SK-N-SH (cell line): ENCODE measurements around the gene MPHOSPH8.

Experiments
- GABPA ChIP-seq: IDR thresholded peaks from 2 replicates; pipeline ENCODE4 v1.4.0; 2012; ENCODE audit warnings: low read depth, mild to moderate bottlenecking
- IRF3 ChIP-seq: fragments of 150-350 bp; IDR thresholded peaks from 2 replicates; pipeline ENCODE4 v1.6.1; 2016; ENCODE audit warnings: mild to moderate bottlenecking, low read depth, low read length
- TF ChIP-seq, protein P1 (sequence below): fragments of 150-350 bp; IDR thresholded peaks from 2 replicates; pipeline ENCODE4 v1.6.1; 2017; ENCODE audit warnings: antibody characterized with exemption, low read length, low read depth, borderline replicate concordance
- TF ChIP-seq, protein P2 (sequence below): fragments of 200-600 bp; sonication (generic); IDR thresholded peaks from 2 replicates; pipeline ENCODE4 v1.6.1; 2017; ENCODE audit warnings: antibody characterized with exemption, mild to moderate bottlenecking, moderate library complexity

GRCh38 chr13:19606737-19607136 is 26.7 kb upstream of the MPHOSPH8 start:
- TF ChIP-seq GABPA (no peak), IRF3 (no peak)
- TF ChIP-seq, protein P1, sequence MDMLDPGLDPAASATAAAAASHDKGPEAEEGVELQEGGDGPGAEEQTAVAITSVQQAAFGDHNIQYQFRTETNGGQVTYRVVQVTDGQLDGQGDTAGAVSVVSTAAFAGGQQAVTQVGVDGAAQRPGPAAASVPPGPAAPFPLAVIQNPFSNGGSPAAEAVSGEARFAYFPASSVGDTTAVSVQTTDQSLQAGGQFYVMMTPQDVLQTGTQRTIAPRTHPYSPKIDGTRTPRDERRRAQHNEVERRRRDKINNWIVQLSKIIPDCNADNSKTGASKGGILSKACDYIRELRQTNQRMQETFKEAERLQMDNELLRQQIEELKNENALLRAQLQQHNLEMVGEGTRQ, result no peak
- TF ChIP-seq, protein P2, sequence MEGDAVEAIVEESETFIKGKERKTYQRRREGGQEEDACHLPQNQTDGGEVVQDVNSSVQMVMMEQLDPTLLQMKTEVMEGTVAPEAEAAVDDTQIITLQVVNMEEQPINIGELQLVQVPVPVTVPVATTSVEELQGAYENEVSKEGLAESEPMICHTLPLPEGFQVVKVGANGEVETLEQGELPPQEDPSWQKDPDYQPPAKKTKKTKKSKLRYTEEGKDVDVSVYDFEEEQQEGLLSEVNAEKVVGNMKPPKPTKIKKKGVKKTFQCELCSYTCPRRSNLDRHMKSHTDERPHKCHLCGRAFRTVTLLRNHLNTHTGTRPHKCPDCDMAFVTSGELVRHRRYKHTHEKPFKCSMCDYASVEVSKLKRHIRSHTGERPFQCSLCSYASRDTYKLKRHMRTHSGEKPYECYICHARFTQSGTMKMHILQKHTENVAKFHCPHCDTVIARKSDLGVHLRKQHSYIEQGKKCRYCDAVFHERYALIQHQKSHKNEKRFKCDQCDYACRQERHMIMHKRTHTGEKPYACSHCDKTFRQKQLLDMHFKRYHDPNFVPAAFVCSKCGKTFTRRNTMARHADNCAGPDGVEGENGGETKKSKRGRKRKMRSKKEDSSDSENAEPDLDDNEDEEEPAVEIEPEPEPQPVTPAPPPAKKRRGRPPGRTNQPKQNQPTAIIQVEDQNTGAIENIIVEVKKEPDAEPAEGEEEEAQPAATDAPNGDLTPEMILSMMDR, result no peak
